ENCODE measurements around the gene SH3PXD2A.

- no peak for TF ChIP-seq POLR2A (IDR thresholded peaks at IDR 0.05)
- no peak for TF ChIP-seq CTCF (IDR thresholded peaks at IDR 0.05)
Observed at GRCh38 chr10:103720964-103721335, 134.4 kb downstream of the SH3PXD2A start.
